HEK293 (cell line): ENCODE measurements around the gene CLINT1.

ENCODE experiments used
- CTCF ChIA-PET: fragments of 350-600 bp; formaldehyde crosslinking; extraction: SDS; loops from one replicate; lab custom pipeline; 2021; ENCODE audit warnings: antibody characterized with exemption; lab: Yijun Ruan, JAX
- POLR2A ChIA-PET: fragments of 300-600 bp; formaldehyde crosslinking; extraction: SDS; loops from one replicate; lab custom pipeline; 2020; ENCODE audit warnings: antibody characterized with exemption, inconsistent platforms; lab: Yijun Ruan, JAX
- H3K27ac ChIP-seq: fragments of 200-500 bp; sonication (Bioruptor generic); 2 replicates; pipeline ENCODE4 v1.5.1; 2014; ENCODE audit warnings: low read depth, low read length, control low read depth, inconsistent platforms; ENCODE audit errors: extremely low read depth
- H3K36me3 ChIP-seq, 2 experiments: fragments of 200-500 bp in 1 of 2; sonication (Bioruptor generic) in 1 of 2; 1 replicate in 1 of 2; 2 replicates in 1 of 2; pipeline ENCODE4 v1.5.1; 2014 to 2017; ENCODE audit warnings: inconsistent platforms in 2 of 2, low read length in 2 of 2; ENCODE audit not compliant: control insufficient read depth in 2 of 2, insufficient read depth in 1 of 2
- H3K4me1 ChIP-seq: fragments of 200-500 bp; sonication (Bioruptor generic); 2 replicates; pipeline ENCODE4 v1.5.1; 2014; ENCODE audit warnings: mild to moderate bottlenecking, low read length, inconsistent platforms; ENCODE audit not compliant: control insufficient read depth, insufficient read depth
- H3K4me3 ChIP-seq: 2 replicates; pipeline ENCODE4 v1.5.1; 2011; ENCODE audit warnings: low read depth, mild to moderate bottlenecking, control low read depth, low read length, moderate library complexity
- H3K9me3 ChIP-seq: fragments of 200-500 bp; sonication (Bioruptor generic); 2 replicates; pipeline ENCODE4 v1.5.1; 2014; ENCODE audit warnings: low read depth, low read length, inconsistent platforms; ENCODE audit not compliant: control insufficient read depth, insufficient read depth
- PRDM1 ChIP-seq: fragments of 450-650 bp; formaldehyde crosslinking; IDR thresholded peaks from 2 replicates; pipeline ENCODE4; 2016; ENCODE audit warnings: missing biosample characterization, missing genetic modification characterization
- PRDM4 ChIP-seq: fragments of 450-650 bp; formaldehyde crosslinking; IDR thresholded peaks from 2 replicates; pipeline ENCODE4 v1.5.1; 2017; ENCODE audit warnings: missing biosample characterization, missing genetic modification characterization
- SALL2 ChIP-seq: fragments of 450-650 bp; formaldehyde crosslinking; IDR thresholded peaks from 2 replicates; pipeline ENCODE4 v1.5.0; 2017; ENCODE audit warnings: missing biosample characterization, mild to moderate bottlenecking, missing genetic modification characterization, borderline replicate concordance
- ZBTB21 ChIP-seq: fragments of 450-650 bp; formaldehyde crosslinking; IDR thresholded peaks from 2 replicates; pipeline ENCODE4 v1.5.1; 2017; ENCODE audit warnings: missing biosample characterization, missing genetic modification characterization
- ZNF174 ChIP-seq: fragments of 450-650 bp; formaldehyde crosslinking; IDR thresholded peaks from 2 replicates; pipeline ENCODE4 v1.5.0; 2017; ENCODE audit warnings: missing biosample characterization, mild to moderate bottlenecking, missing genetic modification characterization
- ZNF2 ChIP-seq: fragments of 450-650 bp; formaldehyde crosslinking; IDR thresholded peaks from 2 replicates; pipeline ENCODE4 v1.5.1; 2016; ENCODE audit warnings: missing biosample characterization, missing genetic modification characterization
- ZNF248 ChIP-seq: fragments of 450-650 bp; formaldehyde crosslinking; IDR thresholded peaks from 2 replicates; pipeline ENCODE4 v1.5.1; 2017; ENCODE audit warnings: missing biosample characterization, missing genetic modification characterization
- ZNF362 ChIP-seq: fragments of 450-650 bp; formaldehyde crosslinking; IDR thresholded peaks from 2 replicates; pipeline ENCODE4 v1.5.1; 2016; ENCODE audit warnings: missing biosample characterization, missing genetic modification characterization
- ZNF394 ChIP-seq: fragments of 450-650 bp; formaldehyde crosslinking; IDR thresholded peaks from 2 replicates; pipeline ENCODE4 v1.5.1; 2016; ENCODE audit warnings: missing biosample characterization, missing genetic modification characterization, mild to moderate bottlenecking, moderate library complexity, borderline replicate concordance
- ZNF521 ChIP-seq: fragments of 450-650 bp; formaldehyde crosslinking; IDR thresholded peaks from 2 replicates; pipeline ENCODE4 v1.5.1; 2017; ENCODE audit warnings: missing biosample characterization, mild to moderate bottlenecking, missing genetic modification characterization
- ZNF580 ChIP-seq: fragments of 450-650 bp; formaldehyde crosslinking; IDR thresholded peaks from 2 replicates; pipeline ENCODE4 v1.5.1; 2016; ENCODE audit warnings: missing biosample characterization, missing genetic modification characterization
- ZNF654 ChIP-seq: fragments of 450-650 bp; formaldehyde crosslinking; IDR thresholded peaks from 2 replicates; pipeline ENCODE4 v1.5.1; 2016; ENCODE audit warnings: low read depth, missing biosample characterization, missing genetic modification characterization
- ZNF747 ChIP-seq: fragments of 450-650 bp; formaldehyde crosslinking; IDR thresholded peaks from 2 replicates; pipeline ENCODE4 v1.5.1; 2016; ENCODE audit warnings: missing biosample characterization, missing genetic modification characterization
- ZSCAN16 ChIP-seq: fragments of 450-650 bp; formaldehyde crosslinking; IDR thresholded peaks from 2 replicates; pipeline ENCODE4 v1.5.1; 2016; ENCODE audit warnings: missing biosample characterization, missing genetic modification characterization

The CLINT1 gene

GRCh38 chr5:157836121-157836753, 22.7 kb downstream of the CLINT1 start:
- Histone ChIP-seq H3K4me1 (0 out of 2 replicates have a peak, but pooled peaks cover 2% of the 10 kb centered on the region), H3K36me3 (no peaks in the 10 kb centered on the region; a peak in 1 of 3 replicates), H3K27ac (no peak overlapping the region), H3K4me3 (no peak overlapping the region), H3K9me3 (no peaks in the 10 kb centered on the region)
- no peak for TF ChIP-seq ZNF394 (tag by site-specific recombination)
- TF ChIP-seq PRDM1: peak; percentile 57
- ChIA-PET POLR2A (no interaction called here), CTCF (interaction anchor here (0.7 to 1.2 kb wide), 4 partner anchors 11 to 113 kb away, joined by 3 to 6 read pairs (median 4); no protein-coding TSS in a partner anchor)

GRCh38 chr5:157835041-157835440, 23.9 kb downstream of the CLINT1 start:
- ChIA-PET CTCF (interaction anchor here (0.9 to 1.8 kb wide), 4 partner anchors 15 to 1272 kb away, joined by 3 to 8 read pairs (median 4); no protein-coding TSS in a partner anchor), POLR2A (no interaction called here)
- Histone ChIP-seq H3K9me3 (no peaks in the 10 kb centered on the region), H3K27ac (no peak overlapping the region), H3K4me3 (no peak overlapping the region), H3K36me3 (no peaks in the 10 kb centered on the region; a peak in 1 of 3 replicates), H3K4me1 (0 out of 2 replicates have a peak, but pooled peaks cover 2% of the 10 kb centered on the region)
- TF ChIP-seq ZSCAN16 (tag by site-specific recombination) (no peak), SALL2 (tag by site-specific recombination) (no peak), ZNF174 (tag by site-specific recombination) (no peak), ZNF521 (no peak)

GRCh38 chr5:157828944-157829639, 29.9 kb downstream of the CLINT1 start:
- Histone ChIP-seq H3K4me3 (no peak overlapping the region), H3K4me1 (peaks cover 16% of the 10 kb centered on the region)
- POLR2A ChIA-PET: interaction anchor here (0.6 kb wide), 1 partner anchor 9 kb away, joined by 3 read pairs; no protein-coding TSS in a partner anchor
- TF ChIP-seq ZBTB21 (no peak), ZNF654 (0 out of 2 replicates have a peak, but pooled peaks have one; percentile 17), ZNF394 (tag by site-specific recombination) (peak; percentile 40; the same call in 1 of the 2 replicates), ZNF248 (tag by site-specific recombination) (no peak), PRDM4 (tag by site-specific recombination) (no peak), ZNF580 (tag by site-specific recombination) (0 out of 2 replicates have a peak, but pooled peaks have one; percentile 16), ZNF2 (tag by site-specific recombination) (peak; percentile 43; the same call in 1 of the 2 replicates), ZNF747 (no peak), ZNF362 (tag by site-specific recombination) (peak; percentile 97)
- TF ChIP-seq, all 188 proteins: peak for 5
- H3K36me3 ChIP-seq: no peaks in the 10 kb centered on the region; a peak in 1 of 3 replicates
- no peaks in the 10 kb centered on the region for H3K9me3 ChIP-seq
- no peak overlapping the region for H3K27ac ChIP-seq
- CTCF ChIA-PET: interaction anchor here (0.6 to 4.3 kb wide), 9 partner anchors 10 to 1985 kb away, joined by 3 to 42 read pairs (median 4); partner anchors contain the start of gene CLINT1
